PC-9 (cell line): ENCODE measurements around the gene CEP44. TPM values are rescaled to one million over a fixed set of nuclear protein-coding genes. Genes with fewer than 3 reads are reported as not detected.

Source experiments
- BruUV-seq: library from RNA; stranded (reverse); fragments of 400-500 nt; replicated peaks from 2 replicates; lab custom pipeline; 2021; lab: Mats Ljungman, UMichigan
- CTCF ChIA-PET: fragments of 300-600 bp; sonication (Branson Sonifier 250); formaldehyde crosslinking; loops from one replicate; lab custom pipeline; 2022; ENCODE audit warnings: antibody characterized with exemption; lab: Charles Lee
- POLR2A ChIA-PET: fragments of 300-600 bp; sonication (Branson Sonifier 250); formaldehyde crosslinking; loops from one replicate; lab custom pipeline; 2022; ENCODE audit warnings: antibody characterized with exemption; ENCODE audit not compliant: unreplicated experiment; lab: Charles Lee
- DNase-seq, 2 experiments: peaks; one replicate each; pipeline versions ENCODE4 v3.0.0 to v3.0.0-alpha.2; 2015 to 2022; ENCODE audit warnings: mixed read lengths in 1 of 2
- H2AFZ ChIP-seq: fragments of 200-600 bp; sonication (generic); 2 replicates; pipeline ENCODE4 v1.8.1; 2017; ENCODE audit warnings: antibody characterized with exemption
- H3F3A ChIP-seq: fragments of 200-600 bp; sonication (generic); 2 replicates; pipeline ENCODE4 v1.8.1; 2017; ENCODE audit warnings: antibody characterized with exemption, mild to moderate bottlenecking, low read depth; ENCODE audit not compliant: insufficient read depth
- H3K27ac ChIP-seq: fragments of 200-600 bp; sonication (generic); 2 replicates; pipeline ENCODE4 v1.6.1; 2016; ENCODE audit warnings: mixed run types
- H3K27me3 ChIP-seq: fragments of 200-600 bp; sonication (generic); 2 replicates; pipeline ENCODE4 v1.6.1; 2016; ENCODE audit warnings: low read depth, mixed run types; ENCODE audit not compliant: insufficient read depth
- H3K36me3 ChIP-seq: fragments of 200-600 bp; sonication (generic); 2 replicates; pipeline ENCODE4 v1.6.1; 2016; ENCODE audit warnings: low read depth, mixed run types
- H3K4me1 ChIP-seq: fragments of 200-600 bp; sonication (generic); replicated peaks from 2 replicates; pipeline ENCODE4 v1.6.1; 2016; ENCODE audit warnings: mixed run types; ENCODE audit not compliant: insufficient read depth
- H3K4me2 ChIP-seq: fragments of 200-600 bp; sonication (generic); 2 replicates; pipeline ENCODE4 v1.6.1; 2017; ENCODE audit warnings: mixed run types
- H3K4me3 ChIP-seq: fragments of 200-600 bp; sonication (generic); 2 replicates; pipeline ENCODE4 v1.6.1; 2016; ENCODE audit warnings: mixed run types
- H3K79me2 ChIP-seq: fragments of 200-600 bp; sonication (generic); 2 replicates; pipeline ENCODE4 v1.6.1; 2017; ENCODE audit warnings: low read depth, mixed run types
- H3K9me2 ChIP-seq: fragments of 200-600 bp; sonication (generic); 2 replicates; pipeline ENCODE4 v1.8.1; 2017; ENCODE audit warnings: mild to moderate bottlenecking; ENCODE audit not compliant: insufficient read depth
- H3K9me3 ChIP-seq: fragments of 200-600 bp; sonication (generic); 2 replicates; pipeline ENCODE4 v1.8.1; 2016; ENCODE audit warnings: low read depth; ENCODE audit not compliant: insufficient read depth
- H4K20me1 ChIP-seq: fragments of 200-600 bp; sonication (generic); 2 replicates; pipeline ENCODE4 v1.8.1; 2017; ENCODE audit not compliant: insufficient read depth
- EZH2 ChIP-seq: fragments of 200-600 bp; sonication (generic); IDR thresholded peaks from 2 replicates; pipeline ENCODE4 v1.8.0; 2017; ENCODE audit warnings: antibody characterized with exemption, low read depth
- intact Hi-C: fragments of 100-400 bp; cut with micrococcal nuclease; formaldehyde crosslinking; loops from one replicate; pipeline ENCODE4 v1.10.0; 2022; ENCODE audit not compliant: unreplicated experiment
- total RNA-seq: library from RNA; stranded (reverse); gene quantifications from 2 replicates; pipeline ENCODE4 v1.2.3, GENCODE V29; 2021
- TF ChIP-seq, protein P1 (sequence below): fragments of 200-600 bp; sonication (generic); conservative IDR thresholded peaks from 2 replicates; pipeline ENCODE4 v1.6.1; 2017; ENCODE audit warnings: mixed run types, antibody characterized with exemption, mild to moderate bottlenecking, moderate library complexity

CEP44 gene
- total RNA-seq, 1 experiment from 2014 or later, result 22.4 TPM

DNA sequence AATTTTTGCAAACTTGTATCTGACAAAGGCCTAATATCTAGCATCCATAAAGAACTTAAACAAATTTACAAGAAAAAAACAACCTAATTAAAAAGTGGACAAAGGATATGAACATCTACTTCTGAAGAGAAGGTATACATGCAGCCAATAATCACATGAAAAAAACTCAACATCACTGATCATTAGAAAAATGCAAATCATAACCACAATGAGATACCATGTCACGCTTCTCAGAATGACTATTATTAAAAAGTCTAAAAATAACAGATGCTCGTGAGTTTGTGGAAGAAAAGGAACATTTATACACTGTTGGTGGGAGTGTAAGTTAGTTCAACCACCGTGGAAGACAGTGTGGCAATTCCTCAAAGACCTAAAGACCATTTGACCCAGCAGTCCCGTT, 24.0 kb downstream of the CEP44 start:
- TF ChIP-seq, protein P1, sequence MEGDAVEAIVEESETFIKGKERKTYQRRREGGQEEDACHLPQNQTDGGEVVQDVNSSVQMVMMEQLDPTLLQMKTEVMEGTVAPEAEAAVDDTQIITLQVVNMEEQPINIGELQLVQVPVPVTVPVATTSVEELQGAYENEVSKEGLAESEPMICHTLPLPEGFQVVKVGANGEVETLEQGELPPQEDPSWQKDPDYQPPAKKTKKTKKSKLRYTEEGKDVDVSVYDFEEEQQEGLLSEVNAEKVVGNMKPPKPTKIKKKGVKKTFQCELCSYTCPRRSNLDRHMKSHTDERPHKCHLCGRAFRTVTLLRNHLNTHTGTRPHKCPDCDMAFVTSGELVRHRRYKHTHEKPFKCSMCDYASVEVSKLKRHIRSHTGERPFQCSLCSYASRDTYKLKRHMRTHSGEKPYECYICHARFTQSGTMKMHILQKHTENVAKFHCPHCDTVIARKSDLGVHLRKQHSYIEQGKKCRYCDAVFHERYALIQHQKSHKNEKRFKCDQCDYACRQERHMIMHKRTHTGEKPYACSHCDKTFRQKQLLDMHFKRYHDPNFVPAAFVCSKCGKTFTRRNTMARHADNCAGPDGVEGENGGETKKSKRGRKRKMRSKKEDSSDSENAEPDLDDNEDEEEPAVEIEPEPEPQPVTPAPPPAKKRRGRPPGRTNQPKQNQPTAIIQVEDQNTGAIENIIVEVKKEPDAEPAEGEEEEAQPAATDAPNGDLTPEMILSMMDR, result no peak
- TF ChIP-seq EZH2, result no peak
- Histone ChIP-seq H4K20me1 (no peaks in the 10 kb centered on the region), H3K27ac (no peak overlapping the region), H3K9me3 (no peaks in the 10 kb centered on the region), H3K4me3 (no peak overlapping the region), H2AFZ (no peak overlapping the region), H3K36me3 (no peaks in the 10 kb centered on the region), H3K27me3 (no peaks in the 10 kb centered on the region), H3K4me2 (no peak overlapping the region), H3K79me2 (no peaks in the 10 kb centered on the region), H3K9me2 (no peaks in the 10 kb centered on the region), H3K4me1 (no peaks in the 10 kb centered on the region), H3F3A (no peaks in the 10 kb centered on the region)
- no TSS peak for BruUV-seq
- ChIA-PET CTCF (no interaction called here), POLR2A (no interaction called here)
- no peak for DNase-seq
- intact Hi-C loops, result no loop called here

DNA sequence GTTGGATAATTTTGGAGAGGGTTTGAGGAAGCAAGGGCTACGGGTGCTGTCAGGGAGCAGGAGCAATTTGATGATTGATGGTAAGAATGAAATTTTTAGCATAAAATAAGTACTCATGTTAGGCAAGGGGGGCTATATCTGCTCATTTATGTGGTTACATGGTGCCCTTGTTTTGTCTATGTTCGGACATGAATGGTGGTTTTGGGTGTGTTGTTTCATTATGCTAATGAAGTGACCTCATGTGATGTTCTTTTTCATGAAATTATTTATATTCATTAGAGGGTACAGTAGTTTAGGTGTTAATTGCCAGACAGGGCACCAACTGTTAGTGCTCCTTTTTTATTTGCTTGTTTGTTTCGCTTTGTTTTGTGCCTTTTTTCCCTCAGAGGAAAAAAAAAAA, 29.3 kb downstream of the CEP44 start:
- no peaks in the 10 kb centered on the region for H3K36me3 ChIP-seq
- ChIA-PET POLR2A (no interaction called here), CTCF (no interaction called here)
- no TSS peak for BruUV-seq
- TF ChIP-seq EZH2, result no peak
- TF ChIP-seq, protein P1, result no peak
- no peaks in the 10 kb centered on the region for H3K79me2 ChIP-seq
- intact Hi-C loops, result no loop called here
- no peak overlapping the region for H3K27ac ChIP-seq
- no peak overlapping the region for H3K4me2 ChIP-seq
- H3K9me2 ChIP-seq, result no peaks in the 10 kb centered on the region
- H3K4me1 ChIP-seq, result no peaks in the 10 kb centered on the region
- no peaks in the 10 kb centered on the region for H3K9me3 ChIP-seq
- H4K20me1 ChIP-seq, result no peaks in the 10 kb centered on the region
- no peak overlapping the region for H2AFZ ChIP-seq
- no peak overlapping the region for H3K4me3 ChIP-seq
- H3K27me3 ChIP-seq, result no peaks in the 10 kb centered on the region
- DNase-seq, result no peak
- no peaks in the 10 kb centered on the region for H3F3A ChIP-seq

DNA sequence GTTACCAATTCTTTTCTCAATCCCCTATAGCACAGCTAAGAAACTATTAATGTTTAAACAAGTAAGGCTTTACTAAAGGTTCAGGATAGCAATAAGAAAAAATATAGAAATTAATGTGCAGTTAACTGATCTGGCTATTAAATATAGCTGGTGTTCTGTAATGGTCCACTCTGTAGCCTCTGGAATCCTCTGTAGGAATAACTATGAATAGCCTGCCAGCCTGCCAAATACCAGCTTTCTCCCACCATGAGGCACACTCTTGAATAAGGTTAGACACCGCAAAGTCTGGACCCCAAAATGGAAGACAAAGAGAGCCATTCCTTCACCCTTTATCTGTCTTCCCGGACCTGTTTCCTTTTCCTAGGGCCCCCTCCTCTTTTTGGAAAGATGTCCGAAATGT, 30.6 kb downstream of the CEP44 start:
- no peak overlapping the region for H2AFZ ChIP-seq
- no peak overlapping the region for H3K27ac ChIP-seq
- DNase-seq, result no peak
- intact Hi-C loops, result no loop called here
- ChIA-PET POLR2A (no interaction called here), CTCF (no interaction called here)
- no peaks in the 10 kb centered on the region for H3F3A ChIP-seq
- no TSS peak for BruUV-seq
- H3K9me2 ChIP-seq, result no peaks in the 10 kb centered on the region
- no peaks in the 10 kb centered on the region for H3K36me3 ChIP-seq
- no peaks in the 10 kb centered on the region for H3K9me3 ChIP-seq
- no peaks in the 10 kb centered on the region for H4K20me1 ChIP-seq
- no peak overlapping the region for H3K4me2 ChIP-seq
- no peak overlapping the region for H3K4me3 ChIP-seq
- TF ChIP-seq EZH2, result no peak
- TF ChIP-seq, protein P1, result no peak
- H3K4me1 ChIP-seq, result no peaks in the 10 kb centered on the region
- no peaks in the 10 kb centered on the region for H3K27me3 ChIP-seq
- no peaks in the 10 kb centered on the region for H3K79me2 ChIP-seq
